NCI-H2171 (cell line): Measurements from ENCODE around the gene PRR18.

Experiments
- DNase-seq: peaks from one replicate; lab custom pipeline; 2025; lab: John Stamatoyannopoulos, UW

Gene PRR18

DNA sequence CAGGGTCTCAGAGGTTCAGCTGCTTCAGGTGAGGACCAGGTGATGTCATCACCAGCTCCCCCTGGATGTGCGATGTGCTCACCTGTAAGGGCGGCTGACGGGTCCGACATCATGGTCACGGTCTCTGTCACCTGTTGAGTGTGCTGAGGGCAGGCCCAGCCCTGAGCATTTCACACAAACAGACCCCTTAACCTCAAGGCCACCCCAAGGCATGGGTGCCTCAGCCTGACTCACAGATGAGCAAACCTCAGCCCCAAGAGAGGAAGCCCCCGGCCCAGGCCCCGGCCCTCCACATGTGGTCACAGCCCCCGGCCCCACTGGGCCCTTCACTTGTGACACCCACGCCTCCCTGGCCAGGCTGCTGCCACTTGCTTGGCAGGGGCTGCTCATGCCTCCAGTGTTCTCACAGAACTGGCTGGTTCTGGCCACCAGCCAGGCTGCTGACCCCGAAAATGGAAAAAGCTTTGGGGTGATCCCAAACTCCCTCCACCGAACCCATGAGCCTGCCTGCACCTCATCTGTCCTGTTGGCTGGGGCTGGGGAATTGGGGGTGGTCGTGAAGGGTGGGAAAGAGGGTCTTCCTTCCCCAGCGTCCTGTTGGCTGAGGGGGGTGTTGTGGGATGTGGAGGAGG is 33.3 kb downstream of the PRR18 start:
- no peak for DNase-seq

- no peak for DNase-seq
These were observed 34.0 kb downstream of the PRR18 start for GRCh38 chr6:166274163-166274562.

GRCh38 chr6:166271376-166271765 is 36.8 kb downstream of the PRR18 start:
- no peak for DNase-seq

- DNase-seq = no peak
These were observed 37.4 kb downstream of the PRR18 start for GRCh38 chr6:166270706-166271375.

DNA sequence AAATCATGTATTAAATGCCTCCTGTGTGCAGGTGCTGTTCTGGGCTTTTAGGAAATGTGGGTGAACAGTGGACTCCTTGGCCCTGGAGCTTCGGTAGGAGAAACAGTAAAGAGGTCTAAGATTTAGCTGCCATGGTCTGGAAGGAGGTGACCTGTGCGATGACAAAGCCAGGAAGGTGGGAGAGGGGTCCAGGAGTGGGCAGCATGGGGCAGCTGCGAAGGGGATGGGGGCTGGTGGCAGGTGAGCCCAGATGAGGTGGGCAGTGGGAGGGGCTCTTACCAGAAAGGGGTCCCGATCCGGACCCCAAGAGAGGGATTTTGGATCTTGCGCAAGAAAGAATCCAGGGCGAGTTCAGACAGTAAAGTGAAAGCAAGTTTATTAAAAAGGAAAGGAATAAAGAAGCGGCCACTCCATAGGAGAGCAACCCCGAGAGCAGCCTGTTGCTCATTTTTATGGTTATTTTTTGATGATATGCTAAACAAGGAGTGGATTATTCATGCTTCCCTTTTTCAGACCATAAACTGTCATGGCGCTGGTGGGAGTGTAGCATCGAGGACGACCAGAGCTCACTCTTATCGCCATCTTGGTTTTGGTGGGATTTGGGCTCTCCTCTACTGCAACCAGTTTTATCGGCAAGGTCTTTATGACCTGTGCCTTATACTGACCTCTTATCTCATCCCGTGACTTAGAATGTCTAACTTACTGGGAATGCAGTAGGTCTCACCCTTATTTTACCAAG is 38.7 kb downstream of the PRR18 start:
- no peak for DNase-seq

DNA sequence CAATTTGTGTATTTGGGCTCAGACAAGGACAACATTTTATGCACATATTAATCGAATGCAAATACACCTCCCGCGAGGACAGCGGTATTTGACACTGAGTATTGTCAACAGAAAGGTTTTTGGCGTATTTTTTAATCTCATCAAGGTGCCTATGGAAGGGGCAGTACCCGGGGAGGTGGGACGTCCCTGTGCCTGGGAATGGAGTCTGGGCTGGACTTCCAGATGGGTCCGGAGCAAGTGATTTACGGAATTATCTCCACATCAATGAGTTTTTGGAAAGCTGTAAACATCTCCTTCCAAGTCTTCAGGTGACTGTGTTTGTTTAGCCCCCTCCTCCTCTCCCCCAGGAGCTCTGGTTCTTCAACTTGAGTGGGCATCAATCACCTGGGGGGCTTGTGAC is 39.8 kb downstream of the PRR18 start:
- DNase-seq = no peak

- DNase-seq = no peak
These were observed 40.7 kb downstream of the PRR18 start for GRCh38 chr6:166267526-166267925.

DNA sequence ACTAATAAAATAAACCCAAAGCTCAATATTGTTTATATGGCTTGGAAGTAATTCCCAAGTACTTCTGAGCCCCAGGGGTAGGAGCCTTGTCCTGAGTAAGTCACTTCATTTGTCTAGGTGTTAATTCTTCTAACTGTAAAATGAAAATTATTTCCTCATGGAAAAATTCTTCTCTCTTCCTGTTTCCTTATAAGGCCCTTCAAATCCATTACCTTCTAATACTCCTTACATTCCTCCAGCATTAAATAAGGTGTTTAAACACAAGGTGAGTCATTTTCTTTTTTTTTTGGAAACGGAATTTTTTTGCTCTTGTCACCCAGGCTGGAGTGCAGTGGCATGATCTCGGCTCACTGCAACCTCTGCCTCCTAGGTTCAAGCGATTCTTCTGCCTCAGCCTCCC is 41.9 kb downstream of the PRR18 start:
- no peak for DNase-seq

GRCh38 chr6:166262743-166263515 is 45.3 kb downstream of the PRR18 start:
- DNase-seq = no peak

DNA sequence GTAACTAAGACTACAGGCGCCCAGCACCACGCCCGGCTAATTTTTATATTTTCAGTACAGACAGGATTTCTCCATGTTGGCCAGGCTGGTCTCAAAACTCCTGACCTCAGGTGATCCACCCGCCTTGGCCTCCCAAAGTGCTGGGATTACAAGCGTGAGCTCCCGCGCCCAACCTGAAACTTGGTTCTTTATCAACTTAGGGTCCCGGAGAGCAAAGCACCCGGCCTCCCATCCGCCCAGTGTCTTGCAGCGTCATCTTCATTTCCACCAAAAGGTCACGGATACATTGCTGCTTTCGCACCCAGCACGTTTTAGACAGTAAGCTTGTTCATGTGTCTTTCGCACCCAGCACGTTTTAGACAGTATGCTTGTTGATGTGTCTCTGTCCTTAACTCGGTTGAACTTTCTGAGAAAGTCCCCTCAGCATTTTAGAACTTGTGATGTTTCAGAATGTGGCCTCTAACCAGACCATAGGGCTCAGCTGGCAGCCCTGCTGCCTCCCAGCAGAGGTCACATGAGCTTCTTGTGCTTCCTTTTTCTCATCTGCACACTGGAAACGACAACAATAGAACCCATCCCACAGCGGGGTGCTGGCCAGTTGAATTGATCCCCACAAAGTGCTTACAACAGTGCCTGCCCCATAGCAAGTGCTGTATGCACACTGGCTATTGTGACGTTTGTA is 48.8 kb downstream of the PRR18 start:
- no peak for DNase-seq

GRCh38 chr6:166258854-166259276 is 49.3 kb downstream of the PRR18 start:
- no peak for DNase-seq

DNA sequence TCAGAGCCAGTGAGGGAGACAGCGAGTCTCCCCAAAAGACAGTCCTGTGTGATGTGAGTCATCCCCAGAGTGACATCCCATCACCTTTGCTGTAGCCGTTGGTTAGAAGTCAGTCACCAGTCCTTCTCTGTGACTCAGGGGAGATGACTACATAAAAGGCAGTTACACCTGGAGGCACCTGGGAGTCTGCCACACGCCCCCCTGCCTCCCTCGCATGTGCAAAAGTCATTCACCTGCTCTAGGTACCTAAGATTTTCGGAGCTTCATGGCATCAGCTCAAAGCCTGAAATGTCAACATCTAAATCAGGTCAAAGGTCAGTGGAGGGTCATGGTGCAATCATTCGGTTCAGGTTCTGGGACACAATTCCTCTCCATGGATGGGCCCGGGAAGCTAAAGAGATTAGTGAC is 50.3 kb downstream of the PRR18 start:
- no peak for DNase-seq
